HPDE6-E6E7 (cell line): ENCODE data around the gene GRIP2.

ENCODE experiments used
- DNase-seq: peaks from one replicate; pipeline ENCODE4 v3.0.0; 2011; ENCODE audit warnings: missing footprints; ENCODE audit errors: extremely low spot score

The GRIP2 gene

GRCh38 chr3:14539384-14539741 is 779 bp downstream of the GRIP2 start:
- DNase-seq, result no peak

- DNase-seq, result no peak
These were observed 1.6 kb downstream of the GRIP2 start for GRCh38 chr3:14538451-14539088.

GRCh38 chr3:14537590-14538450 is 2.3 kb downstream of the GRIP2 start:
- no peak for DNase-seq

- no peak for DNase-seq
These were observed 3.1 kb downstream of the GRIP2 start for GRCh38 chr3:14536837-14537589.

GRCh38 chr3:14536055-14536815 is 3.9 kb downstream of the GRIP2 start:
- DNase-seq, result no peak

- no peak for DNase-seq
These were observed 4.5 kb downstream of the GRIP2 start for GRCh38 chr3:14535616-14536015.

GRCh38 chr3:14534516-14535191 is 5.5 kb downstream of the GRIP2 start:
- DNase-seq, result no peak

- no peak for DNase-seq
These were observed 6.6 kb downstream of the GRIP2 start for GRCh38 chr3:14533457-14533958.

- peak; percentile 14 for DNase-seq
These were observed 7.3 kb downstream of the GRIP2 start for GRCh38 chr3:14532691-14533456.

- no peak for DNase-seq
These were observed 8.2 kb downstream of the GRIP2 start for GRCh38 chr3:14531856-14532395.

GRCh38 chr3:14528081-14528480 is 12.1 kb downstream of the GRIP2 start:
- no peak for DNase-seq

GRCh38 chr3:14525685-14526631 is 14.2 kb downstream of the GRIP2 start:
- DNase-seq, result no peak

- no peak for DNase-seq
These were observed 15.1 kb downstream of the GRIP2 start for GRCh38 chr3:14524920-14525660.

- no peak for DNase-seq
These were observed 15.8 kb downstream of the GRIP2 start for GRCh38 chr3:14524311-14524711.

- DNase-seq, result no peak
These were observed 16.4 kb downstream of the GRIP2 start for GRCh38 chr3:14523792-14524191.

GRCh38 chr3:14522768-14523167 is 17.4 kb downstream of the GRIP2 start:
- DNase-seq, result no peak

- DNase-seq, result no peak
These were observed 17.9 kb downstream of the GRIP2 start for GRCh38 chr3:14522129-14522691.

GRCh38 chr3:14521611-14522010 is 18.5 kb downstream of the GRIP2 start:
- DNase-seq, result no peak
